22Rv1 (cell line): ENCODE results near the gene RNF41.

ENCODE experiments used
- ZFX ChIP-seq: fragments of 450-650 bp; IDR thresholded peaks from 2 replicates; pipeline ENCODE4 v1.6.1; 2017; ENCODE audit warnings: antibody characterized with exemption, borderline replicate concordance
- TF ChIP-seq, protein P1 (sequence below): fragments of 450-650 bp; IDR thresholded peaks from 2 replicates; pipeline ENCODE4 v1.5.1; 2017; ENCODE audit warnings: mild to moderate bottlenecking

DNA sequence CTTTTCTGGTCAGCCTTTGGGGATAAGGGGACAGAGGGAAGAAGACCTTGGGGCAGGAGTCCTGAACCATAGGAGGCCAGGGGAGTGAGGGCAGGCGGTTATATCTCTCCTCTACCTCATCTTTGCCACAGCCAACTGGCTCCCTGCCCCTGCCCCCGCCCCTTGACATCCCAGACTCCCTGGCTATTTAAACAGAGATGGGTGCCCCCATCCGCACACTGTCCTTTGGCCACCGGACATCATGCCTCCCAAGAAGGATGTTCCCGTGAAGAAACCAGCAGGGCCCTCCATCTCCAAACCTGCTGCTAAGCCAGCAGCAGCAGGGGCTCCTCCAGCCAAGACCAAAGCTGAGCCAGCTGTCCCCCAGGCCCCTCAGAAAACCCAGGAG is 68.0 kb downstream of the RNF41 start:
- TF ChIP-seq, protein P1, sequence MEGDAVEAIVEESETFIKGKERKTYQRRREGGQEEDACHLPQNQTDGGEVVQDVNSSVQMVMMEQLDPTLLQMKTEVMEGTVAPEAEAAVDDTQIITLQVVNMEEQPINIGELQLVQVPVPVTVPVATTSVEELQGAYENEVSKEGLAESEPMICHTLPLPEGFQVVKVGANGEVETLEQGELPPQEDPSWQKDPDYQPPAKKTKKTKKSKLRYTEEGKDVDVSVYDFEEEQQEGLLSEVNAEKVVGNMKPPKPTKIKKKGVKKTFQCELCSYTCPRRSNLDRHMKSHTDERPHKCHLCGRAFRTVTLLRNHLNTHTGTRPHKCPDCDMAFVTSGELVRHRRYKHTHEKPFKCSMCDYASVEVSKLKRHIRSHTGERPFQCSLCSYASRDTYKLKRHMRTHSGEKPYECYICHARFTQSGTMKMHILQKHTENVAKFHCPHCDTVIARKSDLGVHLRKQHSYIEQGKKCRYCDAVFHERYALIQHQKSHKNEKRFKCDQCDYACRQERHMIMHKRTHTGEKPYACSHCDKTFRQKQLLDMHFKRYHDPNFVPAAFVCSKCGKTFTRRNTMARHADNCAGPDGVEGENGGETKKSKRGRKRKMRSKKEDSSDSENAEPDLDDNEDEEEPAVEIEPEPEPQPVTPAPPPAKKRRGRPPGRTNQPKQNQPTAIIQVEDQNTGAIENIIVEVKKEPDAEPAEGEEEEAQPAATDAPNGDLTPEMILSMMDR = no peak
- TF ChIP-seq ZFX = no peak
